ENCODE measurements around the gene NRP2. TPM values are rescaled to one million over a fixed set of nuclear protein-coding genes. Genes with fewer than 3 reads are reported as not detected.

NRP2 gene
- total RNA-seq, 2 experiments from 2014 or later = 0.35 to 2.6 TPM

DNA sequence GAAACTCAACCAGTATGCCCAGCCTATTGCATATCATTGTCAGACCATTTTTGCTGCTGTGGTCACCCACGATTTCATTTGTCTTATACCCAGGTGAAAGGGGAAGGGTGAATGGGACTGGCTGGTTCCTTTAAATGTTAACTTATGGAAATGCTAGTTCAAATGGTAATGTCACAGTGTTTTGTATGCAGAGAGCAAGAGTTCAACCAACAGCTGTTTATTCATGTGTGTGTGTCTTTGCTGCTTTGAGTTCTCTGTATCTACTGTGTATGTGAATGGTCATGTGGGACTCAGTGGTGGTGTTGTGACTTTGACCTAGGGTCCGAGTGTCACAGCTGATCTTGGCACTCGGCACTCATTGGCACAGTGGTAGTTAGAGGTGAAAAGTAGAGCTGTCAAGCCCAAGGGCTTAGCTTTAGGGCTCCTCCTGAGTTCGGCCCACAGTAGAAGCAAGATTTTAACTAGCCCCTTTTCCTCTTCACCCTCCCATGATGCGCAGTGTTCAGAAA lies 114.6 kb downstream of the NRP2 start:
- Histone ChIP-seq H3K36me3 (ENCODE audit: insufficient read depth, low read length) (no peaks in the 10 kb centered on the region), H4K20me1 (ENCODE audit: insufficient read depth, low read length) (no peaks in the 10 kb centered on the region), H3K4me3 (ENCODE audit: low read depth, low read length, poor library complexity, severe bottlenecking) (no peak overlapping the region), H3K4me1 (ENCODE audit: insufficient read depth, low read length, poor library complexity, severe bottlenecking) (no peaks in the 10 kb centered on the region), H3K79me2 (ENCODE audit: insufficient read depth, low read depth, low read length) (no peaks in the 10 kb centered on the region), H3K9me3 (ENCODE audit: low read length) (no peaks in the 10 kb centered on the region), H3K9me2 (ENCODE audit: insufficient read depth, low read length) (no peaks in the 10 kb centered on the region), H3K27ac (ENCODE audit: low read depth, low read length, poor library complexity, severe bottlenecking) (no peak overlapping the region), H3K4me2 (ENCODE audit: low read length) (no peak overlapping the region), H2AFZ (ENCODE audit: low read length) (no peak overlapping the region)
- POLR2A ChIA-PET = interaction anchor here (0.6 kb wide), 1 partner anchor 84 kb away, joined by 3 read pairs; no protein-coding TSS in a partner anchor
- CTCF ChIA-PET (ENCODE audit: unreplicated experiment) = no interaction called here
- no peak for DNase-seq (ENCODE audit: low spot score)
- intact Hi-C loops (cut with micrococcal nuclease; ENCODE audit: unreplicated experiment) = no loop called here
- BruUV-seq (replicated peaks) = no TSS peak
- TF ChIP-seq EZH2phosphoT487 (IDR thresholded peaks at IDR 0.05; ENCODE audit: borderline replicate concordance, low read depth, low read length) = no peak
- TF ChIP-seq, protein P1, sequence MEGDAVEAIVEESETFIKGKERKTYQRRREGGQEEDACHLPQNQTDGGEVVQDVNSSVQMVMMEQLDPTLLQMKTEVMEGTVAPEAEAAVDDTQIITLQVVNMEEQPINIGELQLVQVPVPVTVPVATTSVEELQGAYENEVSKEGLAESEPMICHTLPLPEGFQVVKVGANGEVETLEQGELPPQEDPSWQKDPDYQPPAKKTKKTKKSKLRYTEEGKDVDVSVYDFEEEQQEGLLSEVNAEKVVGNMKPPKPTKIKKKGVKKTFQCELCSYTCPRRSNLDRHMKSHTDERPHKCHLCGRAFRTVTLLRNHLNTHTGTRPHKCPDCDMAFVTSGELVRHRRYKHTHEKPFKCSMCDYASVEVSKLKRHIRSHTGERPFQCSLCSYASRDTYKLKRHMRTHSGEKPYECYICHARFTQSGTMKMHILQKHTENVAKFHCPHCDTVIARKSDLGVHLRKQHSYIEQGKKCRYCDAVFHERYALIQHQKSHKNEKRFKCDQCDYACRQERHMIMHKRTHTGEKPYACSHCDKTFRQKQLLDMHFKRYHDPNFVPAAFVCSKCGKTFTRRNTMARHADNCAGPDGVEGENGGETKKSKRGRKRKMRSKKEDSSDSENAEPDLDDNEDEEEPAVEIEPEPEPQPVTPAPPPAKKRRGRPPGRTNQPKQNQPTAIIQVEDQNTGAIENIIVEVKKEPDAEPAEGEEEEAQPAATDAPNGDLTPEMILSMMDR (conservative IDR thresholded peaks at IDR 0.05; ENCODE audit: low read length) = no peak

- TF ChIP-seq, protein P1 (conservative IDR thresholded peaks at IDR 0.05; ENCODE audit: low read length) = no peak
- no peak for TF ChIP-seq EZH2phosphoT487 (IDR thresholded peaks at IDR 0.05; ENCODE audit: borderline replicate concordance, low read depth, low read length)
- no peak overlapping the region for H3K27ac ChIP-seq (ENCODE audit: low read depth, low read length, poor library complexity, severe bottlenecking)
- H3K9me2 ChIP-seq (ENCODE audit: insufficient read depth, low read length) = no peaks in the 10 kb centered on the region
- no peak overlapping the region for H2AFZ ChIP-seq (ENCODE audit: low read length)
- H3K9me3 ChIP-seq (ENCODE audit: low read length) = no peaks in the 10 kb centered on the region
- no TSS peak for BruUV-seq (replicated peaks)
- no peak for DNase-seq (ENCODE audit: low spot score)
- H3K4me3 ChIP-seq (ENCODE audit: low read depth, low read length, poor library complexity, severe bottlenecking) = no peak overlapping the region
- H4K20me1 ChIP-seq (ENCODE audit: insufficient read depth, low read length) = no peaks in the 10 kb centered on the region
- intact Hi-C loops (cut with micrococcal nuclease; ENCODE audit: unreplicated experiment) = no loop called here
- ChIA-PET POLR2A (no interaction called here), CTCF (ENCODE audit: unreplicated experiment) (no interaction called here)
- no peaks in the 10 kb centered on the region for H3K36me3 ChIP-seq (ENCODE audit: insufficient read depth, low read length)
- no peaks in the 10 kb centered on the region for H3K4me1 ChIP-seq (ENCODE audit: insufficient read depth, low read length, poor library complexity, severe bottlenecking)
- no peak overlapping the region for H3K4me2 ChIP-seq (ENCODE audit: low read length)
- no peaks in the 10 kb centered on the region for H3K79me2 ChIP-seq (ENCODE audit: insufficient read depth, low read depth, low read length)
Observed at GRCh38 chr2:205797866-205798265, 115.6 kb downstream of the NRP2 start.

DNA sequence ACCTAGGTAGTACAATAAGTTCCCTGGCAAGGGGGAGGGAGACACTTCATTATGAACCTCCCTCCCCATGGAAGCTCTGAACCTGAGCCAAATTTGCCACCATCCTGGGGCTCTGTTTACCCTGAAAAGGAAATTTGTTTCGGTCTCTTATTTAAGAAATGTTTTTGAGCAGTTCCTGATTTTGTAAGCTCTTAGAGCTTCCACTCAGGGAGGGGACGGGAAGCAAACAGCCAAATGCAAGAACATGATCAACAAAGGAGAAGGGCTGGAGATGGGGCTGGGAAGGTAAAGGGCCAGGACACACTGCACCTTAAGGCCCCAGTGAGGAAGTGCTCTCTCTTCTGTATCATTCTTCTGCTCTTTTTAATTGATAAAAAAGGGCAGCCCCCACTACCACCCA lies 117.9 kb downstream of the NRP2 start:
- ChIA-PET POLR2A (no interaction called here), CTCF (ENCODE audit: unreplicated experiment) (no interaction called here)
- Histone ChIP-seq H3K36me3 (ENCODE audit: insufficient read depth, low read length) (no peaks in the 10 kb centered on the region), H2AFZ (ENCODE audit: low read length) (no peak overlapping the region), H3K9me2 (ENCODE audit: insufficient read depth, low read length) (no peaks in the 10 kb centered on the region), H3K79me2 (ENCODE audit: insufficient read depth, low read depth, low read length) (no peaks in the 10 kb centered on the region), H3K4me2 (ENCODE audit: low read length) (no peak overlapping the region), H3K9me3 (ENCODE audit: low read length) (no peaks in the 10 kb centered on the region), H3K27ac (ENCODE audit: low read depth, low read length, poor library complexity, severe bottlenecking) (no peak overlapping the region), H3K4me1 (ENCODE audit: insufficient read depth, low read length, poor library complexity, severe bottlenecking) (no peaks in the 10 kb centered on the region), H4K20me1 (ENCODE audit: insufficient read depth, low read length) (no peaks in the 10 kb centered on the region), H3K4me3 (ENCODE audit: low read depth, low read length, poor library complexity, severe bottlenecking) (no peak overlapping the region)
- intact Hi-C loops (cut with micrococcal nuclease; ENCODE audit: unreplicated experiment) = no loop called here
- no peak for DNase-seq (ENCODE audit: low spot score)
- no peak for TF ChIP-seq EZH2phosphoT487 (IDR thresholded peaks at IDR 0.05; ENCODE audit: borderline replicate concordance, low read depth, low read length)
- TF ChIP-seq, protein P1 (conservative IDR thresholded peaks at IDR 0.05; ENCODE audit: low read length) = no peak
- BruUV-seq (replicated peaks) = no TSS peak
